Colonic mucosa (tissue), 4 donors: ENCODE measurements around the gene ZNF641. TPM values are rescaled to one million over a fixed set of nuclear protein-coding genes. Genes with fewer than 3 reads are reported as not detected.

Experiments
- DNase-seq: peaks from one replicate; pipeline ENCODE4 v3.0.0-alpha.2; 2020
- H3K27ac ChIP-seq: fragments of 200-600 bp; one replicate; pipeline ENCODE4 v1.8.0; 2021
- H3K27me3 ChIP-seq: fragments of 200-600 bp; one replicate; pipeline ENCODE4 v1.8.0; 2021
- H3K36me3 ChIP-seq: fragments of 200-600 bp; one replicate; pipeline ENCODE4 v1.8.0; 2021
- H3K4me1 ChIP-seq: fragments of 200-600 bp; one replicate; pipeline ENCODE4 v1.8.0; 2021; ENCODE audit warnings: mild to moderate bottlenecking
- H3K4me3 ChIP-seq: fragments of 200-600 bp; one replicate; pipeline ENCODE4 v1.8.0; 2021
- H3K9ac ChIP-seq, 2 donors: one replicate each; pipeline ENCODE4 v1.7.0; 2013; ENCODE audit warnings: control low read depth in 2 of 2, low read depth in 2 of 2, low read length in 2 of 2
- H3K9me3 ChIP-seq: fragments of 200-600 bp; one replicate; pipeline ENCODE4 v1.8.0; 2021
- CTCF ChIP-seq: fragments of 200-600 bp; IDR thresholded peaks from one replicate; pipeline ENCODE4 v1.8.0; 2022; ENCODE audit warnings: antibody characterized with exemption, mild to moderate bottlenecking
- intact Hi-C: fragments of 100-400 bp; cut with DNase I; formaldehyde crosslinking; loops from one replicate; pipeline ENCODE4 v1.14.1; 2022
- total RNA-seq, 2 donors: library from RNA; stranded (reverse); fragmentation: NEBNext Ultra II Directional in 1 of 2; extraction: Animal tissue kit (Norgen Biotek cat#: 25700) in 1 of 2; gene quantifications; one replicate each; pipeline ENCODE4 v1.2.1, GENCODE V29; 2021
- donor health status: healthy.
- donor health status: DM: no; HTN: no; CAD: no.
- donor health status: DM: no; HTN: no; CAD: no.

Gene ZNF641
- total RNA-seq, 2 donors from 2014 or later, result 7.4 TPM

GRCh38 chr12:48361664-48362339 lies 11.1 kb upstream of the ZNF641 start:
- Histone ChIP-seq H3K27ac (no peak overlapping the region), H3K4me3 (no peak overlapping the region), H3K36me3 (no peaks in the 10 kb centered on the region), H3K9me3 (no peaks in the 10 kb centered on the region), H3K9ac (no peak overlapping the region), H3K27me3 (no peaks in the 10 kb centered on the region), H3K4me1 (no peaks in the 10 kb centered on the region)
- intact Hi-C loops, result no loop called here
- TF ChIP-seq CTCF, result no peak
- no peak for DNase-seq

GRCh38 chr12:48358937-48359513 lies 8.3 kb upstream of the ZNF641 start:
- no peak overlapping the region for H3K4me3 ChIP-seq
- intact Hi-C loops, result no loop called here
- H3K4me1 ChIP-seq, result no peaks in the 10 kb centered on the region
- H3K9me3 ChIP-seq, result no peaks in the 10 kb centered on the region
- TF ChIP-seq CTCF, result no peak
- H3K27ac ChIP-seq, result no peak overlapping the region
- H3K9ac ChIP-seq, result no peak overlapping the region
- H3K27me3 ChIP-seq, result no peaks in the 10 kb centered on the region
- DNase-seq, result no peak
- no peaks in the 10 kb centered on the region for H3K36me3 ChIP-seq

- Histone ChIP-seq H3K9me3 (no peaks in the 10 kb centered on the region), H3K27ac (no peak overlapping the region), H3K4me1 (peaks cover 4% of the 10 kb centered on the region), H3K36me3 (no peaks in the 10 kb centered on the region), H3K9ac (no peak overlapping the region), H3K4me3 (no peak overlapping the region), H3K27me3 (no peaks in the 10 kb centered on the region)
- intact Hi-C loops, result no loop called here
- no peak for TF ChIP-seq CTCF
- no peak for DNase-seq
These were observed 5.5 kb upstream of the ZNF641 start for GRCh38 chr12:48356041-48356768.

GRCh38 chr12:48352157-48352760 lies 1.5 kb upstream of the ZNF641 start:
- peaks cover 4% of the 10 kb centered on the region for H3K4me1 ChIP-seq
- TF ChIP-seq CTCF, result no peak
- no peaks in the 10 kb centered on the region for H3K36me3 ChIP-seq
- no peak overlapping the region for H3K27ac ChIP-seq
- no peaks in the 10 kb centered on the region for H3K27me3 ChIP-seq
- H3K9ac ChIP-seq, result no peak overlapping the region
- intact Hi-C loops, result no loop called here
- no peak overlapping the region for H3K4me3 ChIP-seq
- no peaks in the 10 kb centered on the region for H3K9me3 ChIP-seq
- no peak for DNase-seq

- Histone ChIP-seq H3K4me1 (peaks cover 4% of the 10 kb centered on the region), H3K27me3 (no peaks in the 10 kb centered on the region), H3K36me3 (no peaks in the 10 kb centered on the region), H3K9ac (peak overlapping the region; percentile 78 to 96), H3K27ac (peak overlapping the region; percentile 84), H3K4me3 (peak overlapping the region; percentile 86), H3K9me3 (no peaks in the 10 kb centered on the region)
- intact Hi-C loops, result no loop called here
- peak; percentile 68 for DNase-seq
- no peak for TF ChIP-seq CTCF
These were observed 446 bp upstream of the ZNF641 start for GRCh38 chr12:48351022-48351708.
